ENCODE data around the gene ZNF680.
"Not testable (repeated sequence)": the region's sequence is repeated elsewhere in the genome, so short reads cannot be mapped to it uniquely, and the experiment has no call there.

Gene ZNF680

GRCh38 chr7:64555046-64555445 lies 7.8 kb downstream of the ZNF680 start:
- no peak for DNase-seq (ENCODE audit: low spot score)

GRCh38 chr7:64554188-64554587 lies 8.7 kb downstream of the ZNF680 start:
- DNase-seq (ENCODE audit: low spot score) = not testable (repeated sequence)

GRCh38 chr7:64551375-64552142 lies 11.3 kb downstream of the ZNF680 start:
- no peak for DNase-seq (ENCODE audit: low spot score)

GRCh38 chr7:64544010-64544409 lies 18.9 kb downstream of the ZNF680 start:
- DNase-seq (ENCODE audit: low spot score) = no peak

GRCh38 chr7:64541438-64542359 lies 21.2 kb downstream of the ZNF680 start:
- peak; percentile 14 for DNase-seq (ENCODE audit: low spot score)

GRCh38 chr7:64533756-64534155 lies 29.1 kb downstream of the ZNF680 start:
- no peak for DNase-seq (ENCODE audit: low spot score)

- DNase-seq (ENCODE audit: low spot score) = no peak
These were observed 34.1 kb downstream of the ZNF680 start for GRCh38 chr7:64528770-64529169.

GRCh38 chr7:64521409-64521984 lies 41.4 kb downstream of the ZNF680 start:
- DNase-seq (ENCODE audit: low spot score) = no peak

- DNase-seq (ENCODE audit: low spot score) = no peak
These were observed 46.4 kb downstream of the ZNF680 start for GRCh38 chr7:64516451-64516850.

GRCh38 chr7:64515781-64516180 lies 47.1 kb downstream of the ZNF680 start:
- no peak for DNase-seq (ENCODE audit: low spot score)

- DNase-seq (ENCODE audit: low spot score) = no peak
These were observed 47.5 kb downstream of the ZNF680 start for GRCh38 chr7:64515330-64515729.

GRCh38 chr7:64509583-64509982 lies 53.3 kb downstream of the ZNF680 start:
- DNase-seq (ENCODE audit: low spot score) = no peak

GRCh38 chr7:64504581-64505120 lies 58.2 kb downstream of the ZNF680 start:
- no peak for DNase-seq (ENCODE audit: low spot score)

- DNase-seq (ENCODE audit: low spot score) = no peak
These were observed 64.6 kb downstream of the ZNF680 start for GRCh38 chr7:64498270-64498669.

- no peak for DNase-seq (ENCODE audit: low spot score)
These were observed 67.9 kb downstream of the ZNF680 start for GRCh38 chr7:64494912-64495461.

- DNase-seq (ENCODE audit: low spot score) = no peak
These were observed 77.2 kb downstream of the ZNF680 start for GRCh38 chr7:64485623-64486022.
